HG03280 (cell line): ENCODE results near the gene LYRM4.
A peak's percentile ranks its signal among the peaks of the same experiment; 100 is the strongest.

Experiments used
- ATAC-seq: cut with Tn5 transposase; IDR thresholded peaks from one replicate; pipeline ENCODE4 v1.9.1; 2021; ENCODE audit warnings: mild to moderate bottlenecking, moderate library complexity; ENCODE audit not compliant: unreplicated experiment

The LYRM4 gene

GRCh38 chr6:5105146-5105545 is 155.6 kb downstream of the LYRM4 start:
- ATAC-seq: no peak

DNA sequence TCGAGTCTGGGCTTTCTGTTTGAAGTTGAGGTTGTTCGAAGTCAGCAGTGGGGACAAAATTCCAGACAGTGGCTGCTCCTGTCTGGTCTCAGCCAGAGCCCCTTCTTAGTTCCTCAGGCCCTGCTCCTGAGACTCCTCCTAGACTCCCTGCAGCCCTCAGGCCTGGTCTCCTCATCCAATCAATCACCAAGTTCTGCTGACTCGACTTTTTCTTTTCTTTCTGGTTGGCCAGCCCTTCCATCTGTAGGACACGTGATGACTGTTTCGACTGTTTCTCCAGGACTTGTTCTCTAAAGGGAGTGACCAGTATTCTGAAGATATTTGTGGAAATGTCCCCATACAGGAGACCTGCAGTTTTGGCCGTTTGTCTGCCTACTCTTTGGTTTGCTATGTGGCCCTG is 156.1 kb downstream of the LYRM4 start:
- ATAC-seq: no peak

GRCh38 chr6:5103250-5103649 is 157.5 kb downstream of the LYRM4 start:
- ATAC-seq: no peak

DNA sequence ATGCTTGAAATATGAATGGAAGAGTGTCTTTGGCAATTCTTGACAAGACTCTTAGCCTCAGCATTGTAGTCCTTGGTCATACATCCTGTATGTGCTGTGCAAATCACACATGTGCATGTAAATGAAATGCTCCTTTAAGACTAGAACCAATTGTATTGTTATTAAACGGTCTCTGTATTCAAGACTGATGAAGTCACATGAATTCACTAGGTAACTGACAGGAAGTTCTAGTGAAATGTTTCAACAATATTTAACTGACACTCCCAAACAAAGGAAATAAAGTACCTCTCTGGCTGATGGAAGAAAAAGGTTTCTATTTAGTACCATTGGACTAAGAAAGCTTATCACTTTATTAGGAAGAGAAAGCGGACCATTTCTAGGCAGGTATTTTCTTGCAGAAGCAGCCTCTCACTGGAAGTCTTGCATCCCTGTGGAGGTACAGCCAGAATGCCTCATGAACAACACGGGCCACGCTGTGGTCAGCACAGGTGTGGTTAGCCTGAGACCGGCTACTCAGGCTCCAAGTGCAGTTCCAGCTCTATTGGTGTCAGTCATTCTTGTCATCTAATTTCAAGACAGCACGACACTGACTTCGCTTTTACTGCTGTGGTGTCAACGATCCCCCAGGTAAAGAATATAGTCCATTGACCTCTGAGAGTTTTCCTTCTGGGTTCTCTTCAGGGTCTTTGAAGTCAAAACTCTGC is 158.3 kb downstream of the LYRM4 start:
- ATAC-seq: no peak

DNA sequence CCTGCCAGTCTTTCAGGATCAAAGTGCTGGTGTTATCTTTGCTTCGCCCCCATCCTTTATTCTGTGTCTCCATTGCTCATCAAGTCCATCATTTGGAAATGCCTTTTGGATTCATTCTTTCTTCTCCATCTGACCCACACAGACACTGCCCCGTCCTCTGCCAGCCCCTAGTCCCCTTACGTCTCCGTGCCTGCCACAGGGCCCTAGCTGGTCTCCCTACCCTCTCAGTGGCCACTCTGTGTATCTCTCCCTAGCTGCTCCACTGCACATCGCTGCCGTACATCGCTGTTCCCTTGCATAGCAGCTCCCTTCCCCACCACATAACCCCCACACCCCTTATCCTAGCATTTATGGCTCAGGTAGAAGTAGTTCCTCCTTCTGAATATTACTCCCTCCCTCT is 159.9 kb downstream of the LYRM4 start:
- ATAC-seq: no peak

GRCh38 chr6:5099537-5099936 is 161.2 kb downstream of the LYRM4 start:
- no peak for ATAC-seq

DNA sequence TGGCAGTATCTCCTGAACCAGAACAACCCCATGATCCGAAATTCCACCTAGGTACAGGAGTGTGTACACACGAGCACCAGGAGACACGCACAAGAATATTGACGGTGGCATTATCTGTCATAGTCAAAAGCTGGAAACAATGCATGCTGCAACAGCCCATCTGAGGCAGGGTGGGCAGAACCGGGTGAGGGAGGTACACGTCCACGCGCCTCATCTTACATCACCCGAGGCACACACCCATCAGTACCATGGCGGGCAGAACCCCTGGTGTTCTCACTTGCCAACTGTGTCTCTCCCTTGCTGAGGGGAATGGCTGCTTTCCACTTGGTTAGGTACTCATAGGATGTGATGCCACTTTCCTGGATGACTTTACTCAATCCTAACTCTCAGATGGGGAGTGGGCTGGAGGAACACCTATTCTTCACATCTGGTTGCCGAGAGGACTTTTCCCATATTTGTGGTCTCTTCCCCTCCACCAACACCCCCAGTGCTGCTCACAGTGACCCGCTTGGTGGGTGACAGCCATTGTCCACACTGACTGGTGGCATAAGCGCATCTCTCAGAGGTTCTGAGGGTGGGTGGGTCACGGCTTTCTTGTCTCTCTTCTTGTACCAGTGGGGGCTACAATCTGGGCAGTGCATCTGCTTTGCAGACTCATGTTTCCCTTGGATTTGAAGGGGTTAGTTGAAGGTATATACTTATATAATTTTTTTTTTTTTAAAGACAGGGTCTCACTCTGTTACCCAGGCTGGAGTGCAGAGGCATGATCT is 162.1 kb downstream of the LYRM4 start:
- ATAC-seq: no peak

GRCh38 chr6:5096482-5096881 is 164.3 kb downstream of the LYRM4 start:
- ATAC-seq: no peak

DNA sequence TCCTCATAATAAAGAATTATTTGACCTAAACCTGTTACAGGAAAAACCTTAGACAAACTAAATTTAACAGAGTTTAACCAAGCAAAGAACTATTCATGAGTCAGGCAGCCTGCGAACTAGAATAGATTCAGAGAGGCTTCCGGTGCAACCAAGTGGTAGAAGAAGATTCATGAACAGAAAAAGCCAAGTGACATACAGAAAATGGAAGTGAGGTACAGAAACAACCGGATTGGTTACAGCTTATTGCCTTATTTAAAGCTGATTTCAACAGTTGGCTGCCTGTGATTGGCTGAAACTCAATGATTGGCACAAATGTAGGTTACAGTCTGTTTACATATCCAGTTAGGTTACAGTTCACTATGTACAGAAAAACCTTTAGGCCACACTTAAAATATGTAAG is 165.5 kb downstream of the LYRM4 start:
- ATAC-seq: peak; percentile 78

DNA sequence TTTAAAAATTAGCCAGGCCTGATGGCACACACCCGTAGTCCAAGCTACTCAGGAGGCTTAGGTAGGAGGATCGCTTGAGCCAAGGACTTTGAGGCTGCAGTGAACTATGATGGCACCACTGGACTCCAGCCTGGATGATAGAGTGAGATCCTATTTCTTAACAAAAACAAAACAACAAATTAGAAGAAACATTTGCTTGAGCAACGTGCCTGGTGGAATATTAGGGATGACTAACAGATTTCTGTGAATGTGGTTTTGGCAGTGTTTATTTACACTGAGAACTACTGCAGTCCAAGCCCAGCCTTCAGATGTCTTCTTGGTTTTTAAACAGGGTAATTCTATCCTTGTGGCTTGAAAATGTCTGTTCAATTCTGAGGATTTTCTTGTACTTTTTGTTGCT is 166.4 kb downstream of the LYRM4 start:
- no peak for ATAC-seq

DNA sequence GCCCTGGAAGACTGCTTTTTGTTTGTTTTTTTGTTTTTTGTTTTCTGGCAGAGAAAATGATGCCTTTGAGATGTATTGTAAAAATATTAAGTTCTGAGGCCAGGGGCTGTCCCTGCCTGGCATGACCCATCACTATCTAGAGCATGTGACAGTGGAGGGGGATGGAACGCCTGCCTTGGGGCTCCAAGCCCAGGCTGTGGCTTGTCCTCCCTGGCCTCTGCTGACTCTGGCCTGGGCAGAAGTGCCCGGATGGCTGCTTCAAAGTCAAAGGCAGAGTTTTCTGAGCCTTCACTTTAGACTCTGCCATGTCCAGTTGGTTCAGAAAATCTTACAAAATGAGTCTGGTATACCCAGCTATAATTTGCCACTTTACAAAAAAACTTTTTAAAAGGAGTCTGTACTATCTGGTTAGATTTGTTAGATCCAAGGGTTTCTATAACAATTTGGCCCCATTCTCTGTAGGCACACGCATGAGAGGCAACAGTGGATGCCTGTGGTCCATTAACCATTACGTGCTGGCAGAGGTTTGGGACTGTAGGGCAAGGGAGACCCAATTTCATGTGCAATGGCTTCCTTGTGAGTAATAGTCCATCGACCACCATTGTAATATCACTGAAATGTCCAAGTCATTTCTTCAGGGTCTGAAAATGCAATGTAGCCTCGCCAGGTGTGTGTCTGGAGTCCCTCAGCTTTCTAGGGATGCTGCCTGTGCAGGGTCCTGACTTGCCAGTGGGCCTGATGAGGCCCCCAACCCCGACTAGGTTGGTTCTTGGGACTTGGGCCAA is 167.3 kb downstream of the LYRM4 start:
- no peak for ATAC-seq

DNA sequence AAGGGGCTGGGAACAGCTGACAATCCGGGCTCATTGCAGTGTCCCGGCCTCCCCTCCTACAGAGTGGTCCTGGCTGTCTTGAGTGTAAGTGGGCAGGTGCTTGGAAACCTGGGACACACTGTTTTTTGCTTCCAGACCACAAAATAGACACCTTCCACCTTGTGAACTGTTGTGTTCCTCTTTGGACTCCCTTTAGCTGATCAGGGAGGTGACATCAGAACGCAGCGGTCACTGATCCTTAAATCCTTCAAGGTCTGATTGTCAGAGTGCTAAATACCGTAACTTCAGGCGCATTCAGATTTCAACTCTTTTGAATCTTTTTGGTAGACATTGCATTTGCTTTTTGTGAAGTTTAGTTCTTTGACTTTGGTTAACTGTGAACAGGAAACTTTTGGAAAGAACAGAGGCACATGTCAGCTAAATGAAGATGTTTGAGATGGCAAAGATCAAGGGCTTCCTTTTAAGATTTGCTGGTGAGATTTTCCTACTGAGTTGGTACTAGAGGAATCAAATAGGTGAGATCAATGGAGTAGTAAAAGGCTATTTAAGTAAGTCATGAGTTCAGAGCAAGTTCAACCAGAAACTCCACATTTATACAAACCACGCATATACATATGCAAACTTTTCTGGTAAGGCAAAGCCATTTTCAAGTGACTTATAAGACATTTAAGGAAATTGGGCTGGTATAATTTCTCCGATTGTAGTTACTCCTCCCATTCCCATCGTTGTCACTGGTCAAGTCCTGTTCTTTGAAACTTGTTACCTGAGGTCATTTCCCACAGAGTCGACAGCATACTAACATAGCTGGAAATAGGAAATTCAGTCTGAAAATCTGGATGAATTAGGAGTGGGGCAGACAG is 169.3 kb downstream of the LYRM4 start:
- ATAC-seq: no peak

- no peak for ATAC-seq
Observed at GRCh38 chr6:5090603-5091002, 170.1 kb downstream of the LYRM4 start.

DNA sequence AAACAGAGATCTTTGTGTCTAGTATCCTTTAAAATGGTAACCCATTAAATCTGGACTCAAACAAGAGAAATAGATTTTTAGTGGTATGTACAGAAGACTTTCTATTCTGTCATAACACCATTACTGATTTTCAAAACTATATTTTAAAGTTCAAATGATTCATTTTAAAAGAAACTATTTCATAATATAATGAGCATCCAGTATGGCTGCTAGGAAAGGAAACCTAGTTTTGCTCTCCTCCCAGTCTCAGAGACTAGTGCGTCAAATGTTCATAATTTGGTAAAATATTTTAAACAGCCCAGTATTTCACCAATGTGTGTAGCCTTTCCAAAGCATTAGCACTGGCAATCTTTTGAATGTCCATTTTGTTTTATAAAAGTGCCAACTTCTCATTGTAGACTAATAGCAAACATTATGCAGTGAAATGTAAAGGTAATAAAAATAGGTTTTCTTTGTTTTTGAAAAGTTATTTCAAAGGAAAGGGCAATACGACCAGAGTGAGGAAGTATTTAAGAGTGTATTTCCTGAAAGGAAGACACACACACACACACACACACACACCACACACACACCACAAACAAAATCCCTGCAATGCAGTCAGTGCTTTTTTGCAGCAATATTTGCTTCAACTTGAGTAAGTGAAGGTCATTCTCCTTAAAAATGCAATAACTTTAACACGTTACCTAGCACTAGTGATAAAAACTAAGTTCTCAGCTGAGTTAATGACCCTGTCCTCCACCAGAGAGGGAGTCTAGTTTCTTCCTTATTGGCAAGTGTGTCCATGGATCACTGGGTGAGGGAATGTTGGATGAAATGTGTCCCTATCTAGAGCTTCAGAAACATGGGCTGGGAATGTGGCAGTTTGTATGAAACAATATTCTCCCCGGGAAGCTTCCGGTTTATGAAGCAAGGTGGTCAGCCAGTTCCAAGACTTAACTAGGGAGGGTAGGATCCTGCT is 171.0 kb downstream of the LYRM4 start:
- no peak for ATAC-seq

DNA sequence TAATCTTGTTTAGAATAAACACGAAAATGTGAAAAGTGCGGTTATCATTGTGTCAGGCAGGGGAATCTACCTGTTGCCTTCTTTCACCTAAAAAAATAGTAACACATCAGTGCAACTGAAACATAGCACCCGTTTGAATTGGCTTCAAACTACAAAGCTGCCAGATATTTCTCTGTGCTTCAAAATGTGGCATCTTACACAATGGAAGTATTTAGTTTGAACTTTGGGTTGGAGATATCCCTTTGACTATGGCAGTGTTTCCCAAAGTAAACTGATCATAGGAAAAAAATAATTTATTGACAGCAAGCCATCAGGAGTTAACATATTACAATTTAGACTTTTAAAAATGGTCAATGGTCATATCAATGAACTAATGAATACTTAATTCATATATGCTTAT is 172.0 kb downstream of the LYRM4 start:
- no peak for ATAC-seq

- no peak for ATAC-seq
Observed at GRCh38 chr6:5087389-5087788, 173.4 kb downstream of the LYRM4 start.

DNA sequence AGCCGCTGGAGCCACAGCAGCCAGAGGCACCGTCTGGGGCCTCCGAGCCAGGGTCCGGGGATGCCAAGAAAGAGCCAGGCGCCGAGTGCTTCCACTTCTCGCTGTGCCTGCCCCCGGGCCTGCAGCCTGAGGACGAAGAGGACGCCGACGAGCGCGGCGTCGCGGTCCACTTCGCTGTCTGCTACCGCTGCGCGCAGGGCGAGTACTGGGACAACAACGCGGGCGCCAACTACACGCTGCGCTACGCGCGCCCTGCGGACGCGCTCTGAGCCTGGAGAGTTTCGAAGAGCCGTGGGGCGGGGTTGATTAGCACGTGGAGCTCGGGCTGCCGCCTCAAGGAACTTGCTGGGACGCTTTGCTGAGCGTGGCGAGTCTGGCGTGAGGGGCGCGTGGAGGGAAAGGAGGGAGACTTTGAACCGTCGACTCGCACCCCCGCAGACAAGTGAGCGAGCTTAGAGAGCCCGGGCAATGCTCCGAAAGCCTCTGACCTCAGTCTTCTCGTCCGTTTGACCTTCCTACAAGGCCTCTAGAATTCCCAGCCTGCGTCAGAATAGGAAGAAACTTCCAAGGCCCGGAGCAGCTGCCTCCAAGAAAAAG is 174.4 kb downstream of the LYRM4 start:
- ATAC-seq: no peak

- ATAC-seq: peak; percentile 35
Observed at GRCh38 chr6:5085648-5086293, 175.0 kb downstream of the LYRM4 start.
